HUES6 (cell line): ENCODE results near the gene ZSWIM9.

Source experiments
- H3K27ac ChIP-seq: 2 replicates; pipeline ENCODE4 v1.7.0; 2013; ENCODE audit warnings: low read depth, mild to moderate bottlenecking, low read length, inconsistent platforms
- H3K27me3 ChIP-seq: 2 replicates; pipeline ENCODE4 v1.6.1; 2013; ENCODE audit warnings: low read length; ENCODE audit not compliant: control insufficient read depth, insufficient read depth
- H3K36me3 ChIP-seq: 2 replicates; pipeline ENCODE4 v1.6.1; 2013; ENCODE audit warnings: low read length; ENCODE audit not compliant: control insufficient read depth, insufficient read depth
- H3K4me1 ChIP-seq: 2 replicates; pipeline ENCODE4 v1.6.1; 2013; ENCODE audit warnings: low read length; ENCODE audit not compliant: control insufficient read depth, insufficient read depth
- H3K4me3 ChIP-seq: 2 replicates; pipeline ENCODE4 v1.5.1; 2013; ENCODE audit warnings: low read depth, low read length
- H3K9ac ChIP-seq: one replicate; pipeline ENCODE4 v1.6.1; 2013; ENCODE audit warnings: mild to moderate bottlenecking, low read length
- H3K9me3 ChIP-seq: 2 replicates; pipeline ENCODE4 v1.6.1; 2013; ENCODE audit warnings: low read depth, low read length; ENCODE audit not compliant: control insufficient read depth, insufficient read depth

ZSWIM9 gene

GRCh38 chr19:48194844-48195830, 24.7 kb downstream of the ZSWIM9 start:
- H3K27ac ChIP-seq: no peak overlapping the region
- no peaks in the 10 kb centered on the region for H3K27me3 ChIP-seq
- no peak overlapping the region for H3K4me3 ChIP-seq
- no peaks in the 10 kb centered on the region for H3K36me3 ChIP-seq
- H3K4me1 ChIP-seq: no peaks in the 10 kb centered on the region
- no peaks in the 10 kb centered on the region for H3K9me3 ChIP-seq
- H3K9ac ChIP-seq: no peak overlapping the region

DNA sequence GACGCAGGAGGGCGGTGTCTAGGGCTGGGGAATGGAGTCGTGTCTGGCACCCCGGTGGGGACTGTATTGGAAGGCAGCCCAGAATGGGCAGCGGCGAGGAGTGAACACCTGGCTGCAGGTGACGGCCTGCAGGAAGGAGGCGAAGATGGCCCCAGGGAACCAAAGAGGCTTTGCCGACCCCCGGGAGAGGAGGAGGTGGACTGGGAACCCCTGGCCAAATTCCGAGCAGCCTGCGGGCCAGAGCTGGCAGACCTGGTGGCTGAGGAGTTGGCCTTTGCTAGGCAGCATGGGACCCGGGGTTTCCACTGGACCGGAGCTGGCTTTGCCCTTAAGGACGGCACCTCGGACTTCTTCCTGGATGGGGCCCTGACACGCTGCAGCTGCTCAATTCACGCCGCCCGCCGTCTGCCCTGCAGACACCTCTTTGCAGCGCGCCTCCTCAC, 25.9 kb downstream of the ZSWIM9 start:
- no peaks in the 10 kb centered on the region for H3K27me3 ChIP-seq
- H3K9ac ChIP-seq: no peak overlapping the region
- no peaks in the 10 kb centered on the region for H3K9me3 ChIP-seq
- H3K4me3 ChIP-seq: no peak overlapping the region
- no peak overlapping the region for H3K27ac ChIP-seq
- H3K36me3 ChIP-seq: no peaks in the 10 kb centered on the region
- no peaks in the 10 kb centered on the region for H3K4me1 ChIP-seq

- Histone ChIP-seq H3K4me1 (no peaks in the 10 kb centered on the region), H3K27me3 (no peaks in the 10 kb centered on the region), H3K27ac (no peak overlapping the region), H3K4me3 (no peak overlapping the region), H3K9me3 (no peaks in the 10 kb centered on the region), H3K9ac (no peak overlapping the region), H3K36me3 (no peaks in the 10 kb centered on the region)
These were observed 26.6 kb downstream of the ZSWIM9 start for GRCh38 chr19:48196933-48197665.

- H3K4me1 ChIP-seq: peaks cover 4% of the 10 kb centered on the region; the same call in 1 of the 2 replicates
- peak overlapping the region; percentile 62 for H3K4me3 ChIP-seq
- H3K9ac ChIP-seq: peak overlapping the region; percentile 12
These were observed 32.8 kb downstream of the ZSWIM9 start for GRCh38 chr19:48203222-48203793.

GRCh38 chr19:48203794-48204628, 33.5 kb downstream of the ZSWIM9 start:
- Histone ChIP-seq H3K27ac (no peak overlapping the region; the same call in 1 of the 2 replicates), H3K9me3 (no peaks in the 10 kb centered on the region), H3K27me3 (no peaks in the 10 kb centered on the region), H3K4me3 (peak overlapping the region; percentile 62), H3K9ac (peak overlapping the region; percentile 46), H3K36me3 (no peaks in the 10 kb centered on the region), H3K4me1 (peaks cover 4% of the 10 kb centered on the region; the same call in 1 of the 2 replicates)

More at GRCh38 chr19:48203222-48203793, 32.8 kb downstream of the ZSWIM9 start:
- H3K27ac ChIP-seq: peak overlapping the region; percentile 11; the same call in 1 of the 2 replicates
- H3K36me3 ChIP-seq: no peaks in the 10 kb centered on the region
- H3K27me3 ChIP-seq: no peaks in the 10 kb centered on the region
- no peaks in the 10 kb centered on the region for H3K9me3 ChIP-seq

DNA sequence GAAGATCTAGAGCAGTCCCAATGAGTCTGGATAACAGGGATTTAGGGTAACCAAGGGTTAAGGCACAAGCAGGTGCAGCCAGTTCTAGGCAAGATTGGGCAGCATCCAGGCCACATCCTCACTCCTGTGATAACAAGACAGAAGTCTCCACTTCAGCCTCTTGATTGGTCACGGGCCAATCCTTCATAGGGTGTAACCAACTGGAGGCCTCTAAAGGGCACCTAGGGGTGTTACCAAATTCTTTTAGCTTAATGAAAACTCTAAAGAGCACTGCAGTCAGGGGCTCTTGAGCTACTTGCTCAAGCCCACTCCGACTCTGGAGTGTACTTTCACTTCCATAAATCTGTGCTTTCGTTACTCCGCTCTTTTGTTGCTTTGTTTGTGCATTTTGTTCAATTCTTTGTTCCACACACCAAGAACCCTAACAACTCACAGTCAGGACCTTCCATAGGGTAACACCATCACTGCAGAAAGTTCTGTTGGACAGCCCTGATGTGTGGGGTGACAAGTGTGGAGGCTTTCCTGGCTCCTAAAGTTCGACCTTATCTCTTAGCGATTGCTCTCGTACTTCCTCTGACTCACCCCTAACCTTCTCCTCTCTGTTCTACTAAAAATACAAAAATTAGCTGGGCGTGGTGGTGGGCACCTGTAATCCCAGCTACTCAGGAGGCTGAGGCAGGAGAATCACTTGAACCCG, 36.1 kb downstream of the ZSWIM9 start:
- Histone ChIP-seq H3K9ac (no peak overlapping the region), H3K27me3 (no peaks in the 10 kb centered on the region), H3K9me3 (no peaks in the 10 kb centered on the region), H3K27ac (no peak overlapping the region), H3K4me3 (no peak overlapping the region), H3K4me1 (peaks cover 4% of the 10 kb centered on the region; the same call in 1 of the 2 replicates), H3K36me3 (no peaks in the 10 kb centered on the region)

DNA sequence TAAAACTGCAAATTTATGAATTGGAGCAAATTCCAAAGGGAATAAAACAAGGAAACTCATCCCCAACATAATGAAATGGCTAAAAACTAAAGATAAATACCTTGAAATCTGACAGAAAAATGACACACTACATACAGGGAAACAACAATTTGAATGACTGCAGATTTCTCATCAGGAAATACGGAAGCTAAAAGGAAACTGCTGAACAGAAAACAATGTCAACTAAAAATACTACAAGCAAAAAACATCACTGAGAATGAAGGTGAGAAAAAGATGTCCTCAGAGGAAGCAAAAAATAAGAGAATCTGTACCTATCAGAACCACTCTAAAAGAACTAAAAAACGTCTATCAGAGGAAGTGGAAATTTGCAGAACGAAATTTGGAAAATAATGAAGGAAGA, 39.5 kb downstream of the ZSWIM9 start:
- H3K9me3 ChIP-seq: no peaks in the 10 kb centered on the region
- no peaks in the 10 kb centered on the region for H3K27me3 ChIP-seq
- H3K27ac ChIP-seq: no peak overlapping the region
- H3K4me1 ChIP-seq: no peaks in the 10 kb centered on the region
- no peak overlapping the region for H3K9ac ChIP-seq
- no peaks in the 10 kb centered on the region for H3K36me3 ChIP-seq
- H3K4me3 ChIP-seq: no peak overlapping the region

DNA sequence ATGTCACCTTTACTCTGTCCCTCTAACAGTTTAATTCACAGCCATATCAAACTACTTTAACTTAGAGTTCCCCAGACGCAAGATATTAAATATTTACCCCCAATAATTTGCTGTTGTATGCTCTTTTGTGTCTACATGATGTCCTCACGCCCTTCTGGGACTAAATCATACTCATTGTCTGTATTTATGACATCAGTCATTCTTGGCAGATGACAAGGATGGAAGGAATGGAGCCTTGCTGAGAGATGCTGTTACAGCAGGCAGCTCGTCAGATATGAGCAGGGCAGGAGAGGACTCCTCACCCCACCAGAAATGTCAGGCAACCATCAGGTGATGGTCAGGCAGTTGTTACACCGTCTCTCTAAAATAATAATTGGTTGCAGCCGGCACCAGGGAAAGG, 43.5 kb downstream of the ZSWIM9 start:
- H3K9ac ChIP-seq: no peak overlapping the region
- no peak overlapping the region for H3K27ac ChIP-seq
- no peaks in the 10 kb centered on the region for H3K9me3 ChIP-seq
- no peaks in the 10 kb centered on the region for H3K27me3 ChIP-seq
- no peaks in the 10 kb centered on the region for H3K36me3 ChIP-seq
- peaks cover 2% of the 10 kb centered on the region; the same call in 1 of the 2 replicates for H3K4me1 ChIP-seq
- H3K4me3 ChIP-seq: no peak overlapping the region

DNA sequence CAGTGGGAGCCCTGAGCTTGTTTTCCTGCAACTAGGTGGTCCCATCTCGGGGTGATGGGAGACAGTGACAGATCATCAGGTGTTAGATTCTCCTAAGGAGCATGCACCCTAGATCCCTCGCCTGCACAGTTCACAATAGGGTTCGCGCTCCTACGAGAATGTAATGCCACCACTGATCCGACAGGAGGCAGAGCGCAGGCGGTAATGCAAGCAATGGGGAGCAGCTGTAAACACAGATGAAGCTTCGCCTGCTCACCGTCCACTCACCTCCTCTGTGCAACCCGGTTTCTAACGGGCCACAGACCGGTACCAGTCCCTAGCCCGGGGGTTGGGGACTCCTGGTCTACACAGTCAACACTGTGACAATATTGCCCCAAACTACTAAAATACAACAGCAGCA, 46.5 kb downstream of the ZSWIM9 start:
- Histone ChIP-seq H3K9me3 (no peaks in the 10 kb centered on the region), H3K27me3 (no peaks in the 10 kb centered on the region), H3K27ac (no peak overlapping the region), H3K4me3 (no peak overlapping the region), H3K36me3 (no peaks in the 10 kb centered on the region), H3K4me1 (peaks cover 5% of the 10 kb centered on the region; the same call in 1 of the 2 replicates), H3K9ac (no peak overlapping the region)

GRCh38 chr19:48218997-48219396, 48.5 kb downstream of the ZSWIM9 start:
- peaks cover 5% of the 10 kb centered on the region; the same call in 1 of the 2 replicates for H3K4me1 ChIP-seq
- H3K36me3 ChIP-seq: no peaks in the 10 kb centered on the region
- no peak overlapping the region for H3K9ac ChIP-seq
- 0 out of 2 replicates have a peak overlapping the region, but pooled peaks have one; percentile 9 for H3K27ac ChIP-seq
- no peak overlapping the region for H3K4me3 ChIP-seq
- H3K27me3 ChIP-seq: no peaks in the 10 kb centered on the region
- no peaks in the 10 kb centered on the region for H3K9me3 ChIP-seq
